GM13976 (cell line): ENCODE measurements around the gene MLF1.

Source experiments
- DNase-seq: peaks from one replicate; pipeline ENCODE4 v3.0.0; 2012; ENCODE audit warnings: low spot score
- in situ Hi-C: fragments of 300-500 bp; cut with MboI; formaldehyde crosslinking; loops from one replicate; pipeline ENCODE4 v1.12.0; 2022; ENCODE audit warnings: low sequenced_read_pairs, mixed read lengths, inconsistent platforms; ENCODE audit not compliant: unreplicated experiment
- TF ChIP-seq, protein P1 (sequence below): IDR thresholded peaks from 2 replicates; pipeline ENCODE4 v1.5.1; 2012; ENCODE audit warnings: borderline replicate concordance, mild to moderate bottlenecking; ENCODE audit not compliant: insufficient read depth; ENCODE audit errors: extremely low read depth, missing control alignments, control extremely low read depth

The MLF1 gene

DNA sequence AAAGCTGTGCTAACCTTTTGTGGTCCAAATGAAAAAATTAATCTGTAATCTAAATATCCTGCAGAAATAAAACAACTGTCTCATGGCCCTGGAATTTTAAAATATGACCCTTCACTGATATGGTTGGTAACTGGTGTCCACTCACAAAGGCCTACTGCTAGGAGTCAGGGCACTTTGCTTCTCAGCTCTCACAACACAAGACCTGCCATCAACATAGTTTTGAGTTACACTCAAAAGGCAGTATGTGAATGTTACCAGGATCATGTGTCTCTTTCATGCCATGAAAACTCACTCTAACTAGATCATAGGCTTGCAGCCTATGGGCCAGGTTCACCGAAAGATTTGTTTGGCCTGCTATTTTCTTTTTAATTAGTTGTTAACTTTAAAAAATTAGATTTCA lies 10.0 kb upstream of the MLF1 start:
- no peak for DNase-seq
- in situ Hi-C loops = no loop called here
- TF ChIP-seq, protein P1, sequence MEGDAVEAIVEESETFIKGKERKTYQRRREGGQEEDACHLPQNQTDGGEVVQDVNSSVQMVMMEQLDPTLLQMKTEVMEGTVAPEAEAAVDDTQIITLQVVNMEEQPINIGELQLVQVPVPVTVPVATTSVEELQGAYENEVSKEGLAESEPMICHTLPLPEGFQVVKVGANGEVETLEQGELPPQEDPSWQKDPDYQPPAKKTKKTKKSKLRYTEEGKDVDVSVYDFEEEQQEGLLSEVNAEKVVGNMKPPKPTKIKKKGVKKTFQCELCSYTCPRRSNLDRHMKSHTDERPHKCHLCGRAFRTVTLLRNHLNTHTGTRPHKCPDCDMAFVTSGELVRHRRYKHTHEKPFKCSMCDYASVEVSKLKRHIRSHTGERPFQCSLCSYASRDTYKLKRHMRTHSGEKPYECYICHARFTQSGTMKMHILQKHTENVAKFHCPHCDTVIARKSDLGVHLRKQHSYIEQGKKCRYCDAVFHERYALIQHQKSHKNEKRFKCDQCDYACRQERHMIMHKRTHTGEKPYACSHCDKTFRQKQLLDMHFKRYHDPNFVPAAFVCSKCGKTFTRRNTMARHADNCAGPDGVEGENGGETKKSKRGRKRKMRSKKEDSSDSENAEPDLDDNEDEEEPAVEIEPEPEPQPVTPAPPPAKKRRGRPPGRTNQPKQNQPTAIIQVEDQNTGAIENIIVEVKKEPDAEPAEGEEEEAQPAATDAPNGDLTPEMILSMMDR = no peak

DNA sequence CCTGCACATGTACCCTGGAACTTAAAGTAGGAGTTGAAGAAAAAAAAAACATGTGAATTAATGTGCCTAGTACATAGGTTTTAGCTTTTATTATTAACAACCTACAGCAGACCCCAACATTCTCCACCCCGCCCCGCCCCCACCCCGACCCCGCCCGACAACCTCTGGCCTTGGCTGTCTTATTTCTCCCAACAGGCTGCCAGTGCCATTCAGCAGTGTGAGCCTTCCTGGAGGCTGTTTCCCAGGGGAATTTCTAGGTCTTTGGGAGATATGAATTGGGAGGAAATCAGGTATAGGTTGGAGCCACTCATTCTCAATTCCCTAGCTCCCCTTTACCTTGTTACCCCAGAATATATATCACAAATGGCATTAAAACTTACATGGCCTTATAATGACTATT lies 8.3 kb upstream of the MLF1 start:
- no peak for DNase-seq
- TF ChIP-seq, protein P1 = no peak
- in situ Hi-C loops = no loop called here

DNA sequence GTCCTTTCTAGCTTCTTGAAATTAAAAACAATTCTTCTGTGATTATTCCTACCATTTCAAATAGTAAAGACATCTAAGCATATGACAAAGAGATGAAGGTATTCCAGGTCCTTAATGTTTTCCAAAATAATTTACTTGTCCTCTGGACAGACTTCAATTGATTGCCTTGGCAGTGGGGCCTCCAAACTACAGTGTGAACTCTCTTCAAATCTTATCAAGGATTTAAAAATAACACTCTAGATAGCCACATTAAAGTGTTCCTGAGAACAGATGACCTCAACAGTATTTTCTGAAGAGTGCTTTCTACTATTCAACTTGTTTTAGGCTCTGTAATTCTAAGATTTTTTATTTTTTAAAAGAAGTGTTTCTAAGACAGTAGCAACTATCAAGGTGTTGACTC lies 7.9 kb upstream of the MLF1 start:
- DNase-seq = no peak
- in situ Hi-C loops = no loop called here
- TF ChIP-seq, protein P1 = no peak

DNA sequence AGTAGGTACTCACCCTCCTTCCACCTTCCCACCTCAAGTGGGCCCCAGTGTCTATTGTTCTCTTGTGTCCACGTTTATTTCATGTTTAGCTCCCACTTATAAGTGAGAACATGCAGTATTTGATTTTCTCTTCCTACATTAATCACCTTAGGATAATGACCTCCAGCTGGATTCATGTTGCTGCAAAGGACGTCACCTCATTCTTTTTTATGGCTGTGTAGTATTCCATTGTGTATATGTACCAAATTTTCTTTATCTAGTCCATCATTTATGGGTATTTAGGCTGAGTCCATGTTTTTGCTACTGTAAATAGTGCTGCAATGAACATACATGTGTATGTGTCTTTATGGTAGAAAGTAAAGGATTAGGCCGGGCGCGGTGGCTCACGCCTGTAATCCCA lies 5.9 kb upstream of the MLF1 start:
- in situ Hi-C loops = no loop called here
- DNase-seq = no peak
- TF ChIP-seq, protein P1 = no peak

DNA sequence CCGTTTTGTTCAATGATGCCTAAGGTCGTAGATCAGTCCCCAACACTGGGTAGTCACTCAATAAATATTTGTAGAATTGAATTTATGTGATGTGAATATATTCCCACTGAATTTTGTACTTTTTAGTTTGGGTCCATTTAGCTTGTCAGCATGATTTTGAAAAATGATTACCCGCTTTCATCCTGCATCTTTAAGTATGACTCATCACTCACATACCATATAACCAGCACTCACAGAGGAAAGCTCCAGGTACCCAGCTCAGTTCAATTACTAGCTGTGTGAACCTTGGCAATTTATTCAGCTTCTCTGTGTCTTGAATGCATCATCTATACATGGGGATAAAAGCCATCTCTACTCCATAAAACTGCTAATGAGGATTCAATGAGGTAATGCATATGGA lies 2.2 kb upstream of the MLF1 start:
- in situ Hi-C loops = no loop called here
- no peak for DNase-seq
- TF ChIP-seq, protein P1 = no peak

DNA sequence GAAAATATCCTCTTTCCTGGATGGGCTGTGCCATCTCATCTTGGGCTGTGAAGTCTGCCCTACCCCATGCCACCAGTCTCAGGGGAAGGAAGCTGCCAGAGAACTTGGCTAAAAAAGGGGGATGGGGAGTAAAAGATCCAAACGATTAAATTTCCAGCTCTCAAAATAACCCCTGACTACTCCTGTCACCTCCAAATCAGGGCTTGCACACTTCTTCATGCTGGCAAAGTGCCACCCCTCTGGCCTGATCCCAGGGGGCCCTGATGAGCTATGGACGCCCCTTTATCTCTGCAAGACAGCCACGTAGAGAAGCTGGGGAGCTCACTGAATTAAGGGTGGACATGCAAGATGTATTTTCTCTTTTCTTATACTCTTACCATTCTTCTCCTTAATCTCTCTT lies 1.2 kb upstream of the MLF1 start:
- TF ChIP-seq, protein P1 = no peak
- in situ Hi-C loops = no loop called here
- DNase-seq = no peak

DNA sequence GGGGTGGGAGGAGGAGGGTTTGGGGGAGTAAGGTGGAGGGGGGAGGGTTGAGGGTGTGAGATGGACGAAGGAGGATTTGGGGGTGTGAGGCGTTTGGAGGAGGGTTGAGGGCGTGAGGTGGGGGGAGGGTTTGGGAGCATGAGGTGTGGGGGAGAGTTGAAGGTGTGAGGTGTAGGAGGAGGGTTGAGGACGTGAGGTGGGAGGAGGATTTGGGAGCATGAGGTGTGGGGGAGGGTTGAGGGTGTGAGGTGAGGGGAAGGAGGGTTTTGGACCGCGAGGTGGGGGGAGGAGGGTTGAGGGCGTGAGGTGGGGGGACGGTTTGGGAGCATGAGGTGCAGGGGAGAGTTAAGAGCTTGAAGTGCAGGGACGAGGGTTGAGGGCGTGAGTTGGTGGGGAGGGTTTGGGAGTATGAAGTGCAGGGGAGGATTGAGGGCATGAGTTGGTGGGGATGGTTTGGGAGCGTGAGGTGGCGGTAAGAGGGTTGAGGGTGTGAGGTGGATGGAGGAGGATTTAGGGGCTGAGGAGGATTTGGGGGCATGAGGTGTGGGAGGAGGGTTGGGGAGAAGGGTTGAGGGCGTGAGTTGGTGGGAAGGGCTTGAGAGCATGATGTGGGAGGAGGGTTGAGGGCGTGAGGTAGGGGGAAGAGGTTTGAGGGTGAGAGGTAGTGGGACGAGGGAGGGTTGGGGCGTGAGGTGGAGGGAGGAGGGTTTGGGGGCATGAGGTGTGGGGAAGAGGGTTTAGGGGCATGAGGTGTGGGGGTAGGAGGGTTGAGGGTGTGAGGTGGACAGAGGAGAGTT lies 1.2 kb downstream of the MLF1 start:
- in situ Hi-C loops = no loop called here
- DNase-seq = no peak
- TF ChIP-seq, protein P1 = no peak
